H4 (cell line): ENCODE data around the gene ARID1B. TPM values are rescaled to one million over a fixed set of nuclear protein-coding genes. Genes with fewer than 3 reads are reported as not detected.

Source experiments
- DNase-seq: peaks from one replicate; pipeline ENCODE4 v3.0.0-alpha.2; 2015; ENCODE audit warnings: low spot score
- total RNA-seq: library from RNA; depleted of rRNA; stranded (reverse); fragments of >200 nt; shearing (Covaris generic); gene quantifications from 2 replicates; pipeline ENCODE4 v1.2.3, GENCODE V29; 2014

ARID1B gene
- total RNA-seq, 1 experiment from 2014 or later, result 5.6 TPM

DNA sequence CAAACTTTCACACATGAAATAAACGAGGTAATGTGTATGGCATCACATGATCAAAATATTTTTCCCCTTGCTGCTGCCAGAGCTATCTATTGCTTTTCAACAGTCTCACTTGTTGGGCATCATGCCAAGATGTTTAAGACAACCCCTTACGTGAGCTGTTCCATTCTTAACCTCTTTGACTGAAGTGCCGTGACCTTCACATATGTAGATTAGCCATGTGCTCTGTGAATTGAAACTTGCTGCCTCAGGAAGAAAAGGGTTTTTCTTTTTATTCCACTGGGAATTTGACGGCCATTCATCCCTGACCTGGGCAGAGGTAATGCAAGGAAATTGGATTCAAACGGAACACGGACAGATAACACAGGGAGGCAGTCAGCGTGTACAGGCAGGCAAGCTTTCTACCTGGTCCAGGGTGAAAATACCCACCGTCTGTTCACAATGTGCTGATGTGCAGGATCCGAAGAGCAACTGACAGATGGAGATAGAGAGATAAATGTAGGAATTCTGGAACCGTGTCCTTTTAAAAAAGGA lies 14.2 kb downstream of the ARID1B start:
- no peak for DNase-seq

DNA sequence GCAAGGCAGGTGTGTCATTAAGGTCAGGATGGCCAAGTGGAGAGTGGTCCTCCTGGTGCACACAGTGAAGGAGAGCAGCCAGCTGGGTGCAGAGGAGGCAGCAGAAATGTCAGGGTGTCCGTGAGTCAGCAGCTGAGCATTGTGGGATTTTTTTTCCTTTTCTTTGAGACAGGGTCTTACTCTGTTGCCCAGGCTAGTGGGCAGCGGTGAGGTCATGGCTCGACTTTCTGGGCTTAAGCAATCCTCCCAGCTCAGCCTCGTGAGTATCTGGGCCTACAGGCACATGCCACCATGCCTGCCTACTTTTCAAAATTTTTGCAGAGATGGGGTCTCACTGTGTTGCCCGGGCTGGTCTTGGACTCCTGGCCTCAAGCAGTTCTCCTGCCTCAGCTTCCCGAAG lies 16.0 kb downstream of the ARID1B start:
- DNase-seq, result no peak

DNA sequence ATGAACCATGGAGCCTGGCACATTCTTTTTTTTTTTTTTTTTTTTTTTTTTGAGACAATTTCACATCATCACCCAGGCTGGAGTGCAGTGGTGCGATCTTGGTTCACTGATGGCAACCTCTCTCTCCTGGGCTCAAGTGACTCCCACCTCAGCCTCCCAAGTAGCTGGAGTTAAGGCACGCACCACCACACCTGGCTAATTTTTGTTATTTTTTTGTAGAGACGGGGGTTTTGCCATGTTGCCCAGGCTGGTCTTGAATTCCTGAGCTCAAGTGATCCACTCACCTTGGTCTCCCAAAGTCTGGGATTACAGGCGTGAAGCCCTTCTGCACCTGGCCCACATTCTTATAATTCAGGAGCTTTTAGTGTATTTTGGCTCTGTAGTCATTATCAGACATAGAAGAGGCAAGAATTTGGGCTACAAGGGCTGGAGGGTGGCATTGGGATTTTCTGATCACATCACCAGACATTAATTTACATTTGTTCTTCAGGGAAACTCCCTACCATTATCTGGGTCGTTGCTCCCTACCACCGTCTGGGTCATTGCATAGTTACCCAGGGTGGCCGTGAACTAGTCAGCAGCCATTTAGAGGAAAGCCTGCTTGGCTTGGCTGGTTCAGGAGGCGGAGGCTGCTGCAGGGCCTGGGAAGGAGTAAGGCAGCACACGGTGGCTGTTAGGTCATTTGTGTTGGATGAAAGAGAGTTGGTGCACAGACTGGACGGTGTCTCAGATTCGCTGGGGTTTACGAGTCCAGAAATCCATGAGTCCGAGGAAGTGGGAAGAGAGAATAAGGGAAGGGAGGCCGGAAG lies 17.6 kb downstream of the ARID1B start:
- no peak for DNase-seq

DNA sequence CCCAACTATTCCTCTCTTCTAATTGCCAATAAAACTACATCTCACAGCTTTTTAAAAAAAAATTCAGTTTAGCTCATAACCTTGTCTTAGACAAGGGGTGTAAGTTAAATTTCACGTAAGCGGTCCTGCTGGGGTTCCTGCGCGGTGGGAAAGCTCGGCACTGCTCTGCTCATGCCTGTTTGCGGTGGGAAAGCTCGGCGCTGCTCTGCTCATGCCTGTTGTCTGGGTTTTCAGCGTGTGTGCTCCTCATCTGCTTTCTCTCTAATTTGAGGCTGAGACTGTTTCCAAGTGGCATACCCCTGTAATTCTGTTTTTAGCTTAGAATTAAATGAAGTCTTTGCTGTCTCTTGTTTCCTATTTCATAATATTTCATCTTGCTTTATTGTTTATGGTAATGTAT lies 18.6 kb downstream of the ARID1B start:
- no peak for DNase-seq

DNA sequence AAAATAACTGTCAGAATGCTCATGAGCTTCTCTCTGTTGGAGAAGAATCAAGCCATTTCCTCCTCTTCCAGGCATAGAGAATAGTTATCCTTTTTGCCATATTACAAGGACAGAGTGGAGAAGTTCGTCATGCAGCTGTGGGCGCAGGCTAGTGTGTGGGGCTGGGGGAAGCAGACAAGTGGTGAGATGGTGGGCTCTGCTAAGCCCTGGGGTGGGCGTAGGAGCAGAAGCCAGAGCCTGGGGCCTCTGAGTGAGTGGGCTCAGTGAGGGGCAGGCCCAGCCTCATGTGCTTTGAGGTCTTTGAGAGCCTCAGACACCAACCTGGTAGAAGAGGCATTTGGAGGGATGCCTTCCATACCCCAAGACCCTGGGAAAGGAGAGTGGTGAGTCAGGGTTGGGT lies 19.4 kb downstream of the ARID1B start:
- no peak for DNase-seq

DNA sequence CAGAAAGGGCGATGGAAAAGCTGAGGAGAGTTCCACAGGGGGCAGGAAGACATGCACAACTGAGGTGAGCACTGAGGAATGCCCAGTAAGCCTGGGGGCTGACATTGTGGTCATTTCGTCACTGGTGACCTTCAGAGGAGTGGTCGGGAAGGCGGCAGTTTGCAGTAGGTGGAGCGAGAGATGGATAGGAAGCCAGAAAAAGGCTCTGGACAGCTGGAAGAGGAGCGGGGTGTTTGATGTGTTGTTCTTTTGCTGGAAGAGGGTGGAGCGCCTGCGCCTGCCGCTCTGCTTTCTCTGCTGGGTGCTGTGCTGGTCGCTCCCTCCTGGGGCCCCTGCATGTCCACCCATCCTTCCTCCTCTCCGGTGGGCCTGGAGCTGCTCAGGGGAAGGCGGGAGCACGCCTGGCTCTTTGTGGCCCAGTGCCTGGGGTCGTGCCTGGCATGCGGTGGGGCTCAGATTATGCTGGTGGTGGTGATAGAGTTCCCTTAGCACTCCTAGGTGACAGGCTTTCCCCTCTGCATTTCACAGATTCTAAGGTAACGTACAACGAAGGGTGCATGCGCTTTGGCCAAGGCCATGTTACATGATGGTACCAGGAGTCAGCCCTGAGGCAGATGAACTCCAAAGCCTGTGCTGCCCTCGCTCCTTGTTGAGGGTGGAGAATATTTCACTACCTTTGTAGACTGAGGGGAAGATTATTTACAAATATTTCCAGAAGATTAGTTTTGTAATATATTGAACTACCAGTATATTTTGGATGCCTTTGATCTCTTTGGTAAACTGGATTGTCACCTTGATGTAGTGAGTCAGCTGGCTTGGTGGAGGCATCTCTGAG lies 20.9 kb downstream of the ARID1B start:
- no peak for DNase-seq

DNA sequence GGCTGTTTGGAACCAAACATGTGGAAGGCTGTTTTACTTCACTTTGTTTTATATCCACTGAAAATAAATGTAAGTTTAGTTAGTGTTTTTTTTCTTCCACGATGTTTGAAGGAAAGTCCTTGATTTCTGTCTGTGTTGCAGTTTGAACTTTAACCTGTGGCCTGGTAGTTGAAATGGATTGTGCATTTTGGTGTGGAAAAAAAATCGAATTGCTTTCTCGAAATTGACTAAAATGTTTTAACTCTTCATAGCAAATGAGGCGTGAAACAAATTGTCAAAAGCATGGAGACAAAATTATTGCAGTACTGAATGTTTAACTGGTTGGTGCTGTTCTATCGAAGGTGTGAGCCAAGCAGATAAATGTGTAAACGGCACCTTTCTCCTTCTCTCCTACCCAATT lies 24.5 kb downstream of the ARID1B start:
- no peak for DNase-seq

DNA sequence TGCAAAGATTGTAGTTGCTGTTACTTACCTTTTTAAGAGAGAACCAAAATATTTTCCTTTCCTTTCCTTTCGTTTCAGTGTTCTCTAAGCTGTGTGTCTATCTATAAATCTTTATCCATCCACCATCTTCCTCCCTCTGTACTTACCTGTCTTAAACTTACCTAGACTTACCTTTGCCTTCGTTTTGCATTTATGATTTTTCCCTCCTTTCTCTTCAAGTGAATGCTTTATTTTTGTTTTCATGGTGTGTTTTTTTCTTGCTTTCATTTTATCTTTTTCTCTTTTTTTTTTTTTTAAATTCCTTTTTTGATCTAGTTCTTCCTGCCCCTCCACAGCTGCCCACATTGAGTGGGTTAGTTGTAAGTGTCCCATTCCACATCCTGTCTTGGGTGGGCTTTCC lies 26.2 kb downstream of the ARID1B start:
- no peak for DNase-seq

DNA sequence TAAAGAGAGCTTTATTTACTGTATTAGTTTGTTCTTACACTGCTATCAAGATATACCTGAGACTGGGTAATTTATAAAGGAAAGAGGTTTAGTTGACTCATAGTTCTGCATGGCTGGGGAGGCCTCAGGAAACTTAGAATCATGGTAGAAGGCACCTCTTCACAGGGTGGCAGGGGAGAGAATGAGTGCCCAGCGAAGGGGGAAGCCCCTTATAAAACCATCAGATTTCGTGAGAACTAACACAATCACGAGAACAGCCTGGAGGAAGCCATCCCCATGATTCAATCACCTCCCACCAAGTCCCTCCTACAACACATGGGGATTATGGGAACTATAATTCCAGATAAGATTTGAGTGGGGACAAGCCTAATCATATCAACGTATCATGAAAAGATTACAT lies 27.2 kb downstream of the ARID1B start:
- no peak for DNase-seq

DNA sequence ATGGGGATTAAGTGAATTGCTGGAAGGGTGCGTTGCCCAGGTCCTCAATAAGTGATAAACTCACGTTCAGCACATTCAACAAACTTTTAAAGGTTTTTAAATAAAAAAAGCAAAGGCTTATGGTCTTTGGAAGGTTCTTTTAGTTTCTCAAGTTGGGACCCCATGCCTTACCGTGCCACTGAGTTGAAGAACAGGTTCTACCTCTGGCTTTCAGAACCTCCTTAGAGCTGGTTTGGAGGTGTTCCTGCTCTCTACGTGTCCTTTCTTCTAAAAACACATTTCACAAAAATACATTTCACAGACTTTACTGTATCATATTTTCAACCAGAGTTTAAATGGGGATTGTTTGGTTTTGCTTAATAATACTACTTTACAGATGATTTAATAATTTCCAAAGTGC lies 29.0 kb downstream of the ARID1B start:
- DNase-seq, result no peak

DNA sequence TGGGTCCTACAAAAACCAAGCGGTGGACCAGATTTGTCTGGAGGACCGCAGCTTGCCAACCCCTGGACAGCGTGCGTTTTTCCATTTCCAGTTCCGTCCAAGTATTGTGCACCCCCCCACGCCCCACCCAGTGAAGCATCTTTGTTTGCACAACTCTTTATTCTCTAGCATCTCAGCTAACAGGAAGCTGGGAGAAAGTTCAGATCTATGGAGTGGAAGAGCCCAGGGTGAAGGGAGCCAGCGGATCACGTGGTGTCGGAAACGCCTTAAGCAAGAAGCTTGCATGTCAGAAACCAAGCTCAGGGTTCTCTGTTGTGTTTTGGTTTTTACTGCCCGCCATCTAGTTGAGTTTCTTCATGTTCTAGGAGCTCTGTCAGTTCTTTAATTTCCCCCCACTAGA lies 29.9 kb downstream of the ARID1B start:
- DNase-seq, result no peak

DNA sequence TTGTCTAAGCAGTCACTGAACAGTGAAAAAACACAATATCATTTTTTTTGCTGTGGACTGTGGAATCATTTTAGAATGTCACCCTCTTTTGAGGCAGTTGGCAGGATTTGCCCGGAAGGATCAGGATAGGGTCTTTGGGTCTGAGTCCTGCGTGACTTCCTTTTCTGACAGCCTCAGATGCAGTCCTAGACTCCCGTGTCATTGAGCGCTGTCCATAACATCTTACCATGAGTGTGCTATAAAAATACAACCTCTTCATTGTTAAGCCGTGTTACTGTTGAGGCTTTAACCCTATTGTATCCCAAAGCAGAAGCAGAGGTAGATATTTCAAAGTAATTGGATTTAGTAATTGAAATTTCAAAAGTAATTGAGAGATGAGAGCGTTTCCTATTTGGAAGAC lies 30.6 kb downstream of the ARID1B start:
- no peak for DNase-seq

DNA sequence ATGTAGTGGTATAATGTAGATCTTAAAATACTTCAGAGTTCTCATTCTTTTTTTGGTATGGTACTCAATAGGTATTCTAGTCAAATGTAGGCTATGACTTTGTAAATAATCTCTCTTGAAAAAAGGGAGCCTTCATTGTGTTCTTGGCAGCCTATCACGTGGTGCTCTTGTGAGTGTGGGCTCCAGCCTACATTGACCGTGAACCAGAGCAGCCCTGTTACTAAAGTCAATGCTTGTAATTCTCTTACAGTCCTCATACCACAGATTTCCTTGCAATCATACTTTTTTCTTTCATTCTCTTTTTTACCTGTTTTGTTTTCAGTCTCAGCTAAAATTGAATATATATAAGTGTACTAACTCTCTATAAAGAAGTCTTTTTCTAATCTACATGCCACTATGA lies 31.1 kb downstream of the ARID1B start:
- no peak for DNase-seq

DNA sequence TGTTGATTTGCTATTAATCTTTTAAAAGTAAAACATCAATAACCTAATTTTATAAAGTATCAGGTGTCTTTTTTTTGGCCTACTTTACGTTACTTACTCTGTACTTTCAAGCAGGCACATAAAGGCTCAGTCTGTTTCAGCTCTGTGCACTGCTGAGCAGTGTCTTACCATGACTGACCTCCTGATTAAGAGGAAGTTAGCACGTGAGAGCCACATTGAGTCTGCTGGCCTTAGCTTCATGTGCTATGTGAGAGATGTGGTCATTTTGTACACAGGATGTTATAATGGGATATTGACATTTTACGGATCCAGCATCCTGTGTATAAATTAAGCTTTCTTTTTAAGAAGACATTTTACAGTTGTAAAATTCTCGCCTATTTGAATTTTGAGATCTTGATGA lies 31.9 kb downstream of the ARID1B start:
- no peak for DNase-seq

DNA sequence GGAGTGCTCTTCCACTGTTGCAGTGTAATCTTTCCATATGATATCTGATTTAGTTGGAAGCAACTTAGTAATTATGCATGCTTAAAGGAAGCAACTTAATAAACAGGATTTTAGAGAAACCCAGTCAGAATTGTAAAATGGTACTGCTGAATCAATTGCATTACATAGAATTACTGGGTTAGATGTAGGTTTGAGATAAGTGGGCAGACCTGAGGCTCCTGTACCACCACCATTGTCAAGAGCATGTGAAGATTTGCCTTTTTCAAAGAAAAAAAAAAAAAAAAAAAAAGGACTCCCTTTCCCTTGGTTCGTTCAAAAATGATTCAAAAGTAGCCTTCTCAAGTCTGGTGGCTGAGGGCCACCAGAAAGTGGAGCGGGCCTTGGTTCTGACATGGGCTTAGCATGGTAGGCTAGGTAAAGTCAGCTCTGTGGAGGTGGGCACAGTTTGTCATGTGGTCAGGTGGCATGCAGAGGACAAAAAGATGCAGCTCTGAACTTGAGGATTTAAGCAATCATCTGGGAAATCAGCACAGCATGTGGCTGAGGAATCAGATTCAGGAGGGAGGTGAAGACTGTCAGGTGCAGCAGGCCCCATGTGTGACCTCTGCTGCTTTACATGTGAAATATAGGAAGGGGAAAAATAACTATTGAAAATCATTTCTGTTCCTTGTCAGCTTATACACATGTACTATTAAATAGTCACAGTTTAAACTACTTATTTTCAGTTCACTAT lies 32.4 kb downstream of the ARID1B start:
- no peak for DNase-seq

DNA sequence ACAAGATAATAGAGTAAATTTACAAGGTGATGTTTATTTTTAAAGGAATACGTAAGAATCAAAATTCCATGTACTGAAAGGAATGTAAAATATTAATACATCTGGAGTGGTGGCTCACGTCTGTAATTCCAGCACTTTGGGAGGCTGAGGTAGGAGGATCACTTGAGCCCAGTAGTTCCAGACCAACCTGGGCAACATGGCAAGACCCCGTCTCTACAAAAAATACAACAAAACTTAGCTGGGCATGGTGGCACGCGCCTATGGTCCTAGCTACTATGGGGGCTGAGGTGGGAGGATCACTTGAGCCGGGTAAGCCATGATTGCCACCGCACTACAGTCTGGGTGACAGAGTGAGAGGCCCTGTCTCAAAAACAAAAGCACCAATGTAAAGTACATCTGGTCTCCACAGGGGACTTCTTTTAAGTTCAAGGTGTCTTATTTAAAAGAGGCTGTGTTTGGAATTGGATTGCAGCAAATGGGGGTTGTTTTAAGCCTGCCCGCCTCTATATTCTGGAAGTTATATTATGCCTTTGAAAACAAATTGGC lies 36.9 kb downstream of the ARID1B start:
- no peak for DNase-seq

DNA sequence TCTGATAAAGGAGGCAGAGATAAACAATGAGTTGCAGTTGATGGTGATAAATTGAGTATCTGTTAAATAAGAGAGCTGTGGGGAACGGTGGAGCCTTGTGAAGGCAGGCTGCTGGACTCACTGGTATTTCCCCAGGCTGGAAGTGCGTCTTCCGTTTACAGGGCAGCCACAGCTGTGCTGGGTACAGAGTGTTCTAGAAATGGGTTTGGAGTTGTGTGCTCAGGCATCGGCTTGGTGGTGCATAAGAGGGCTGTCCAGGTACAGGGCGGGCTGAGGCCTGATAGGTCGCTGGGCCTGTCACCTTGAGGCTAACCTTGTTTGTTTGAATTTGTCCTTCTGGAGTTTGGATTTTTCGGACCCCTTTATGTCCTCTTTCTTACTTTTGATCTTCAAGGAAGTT lies 39.3 kb downstream of the ARID1B start:
- DNase-seq, result no peak

DNA sequence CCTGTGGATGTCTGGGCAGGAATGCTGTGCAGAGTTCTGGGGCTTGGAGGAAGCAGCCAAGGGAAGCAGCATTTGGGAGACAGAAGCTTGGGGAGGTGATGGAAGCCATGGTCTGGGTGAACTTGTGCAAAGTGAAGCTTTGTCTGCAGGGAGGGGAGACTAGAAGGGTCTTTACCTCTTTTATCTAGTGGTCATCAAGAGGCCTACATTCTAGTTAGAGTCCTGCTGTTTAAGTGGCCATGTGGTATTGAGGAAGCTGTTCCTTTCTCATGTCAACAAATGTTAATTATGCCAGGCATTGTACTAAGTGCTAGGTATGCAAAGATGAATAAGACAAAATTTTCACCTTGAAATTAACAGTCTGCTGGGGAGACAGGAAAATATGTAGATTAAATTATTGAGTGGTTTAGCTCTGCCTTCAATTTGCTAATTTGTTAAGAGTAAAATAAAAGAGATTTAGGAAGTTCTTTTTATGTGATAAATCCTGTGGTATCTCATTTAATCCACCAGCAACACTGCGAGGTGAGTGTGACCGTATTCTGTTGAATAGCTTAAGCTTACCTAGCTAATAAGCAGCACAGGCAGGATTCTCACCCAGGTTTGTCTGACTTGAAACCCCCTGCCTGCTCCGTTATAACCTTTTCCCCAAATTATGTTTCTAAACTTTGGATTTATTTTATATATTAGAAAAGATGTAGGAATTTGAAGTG lies 43.1 kb downstream of the ARID1B start:
- no peak for DNase-seq

DNA sequence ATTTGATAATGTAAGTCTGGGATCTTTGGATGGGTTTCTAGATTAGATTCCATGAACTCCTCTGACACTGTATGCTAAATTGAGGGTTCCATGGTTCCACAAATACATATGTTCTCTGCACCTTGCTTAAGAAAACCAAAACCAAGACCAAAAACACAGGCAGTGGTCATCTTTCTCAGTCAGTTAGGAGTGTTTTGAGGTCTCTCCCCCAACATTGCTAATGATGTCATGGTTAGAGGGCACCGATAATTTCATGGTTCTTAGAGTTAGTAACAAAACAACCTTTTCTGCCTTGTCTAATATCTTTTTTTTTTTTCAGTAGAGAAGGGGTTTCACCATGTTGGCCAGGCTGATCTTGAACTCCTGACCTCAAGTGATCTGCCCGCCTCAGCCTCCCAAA lies 44.5 kb downstream of the ARID1B start:
- no peak for DNase-seq

DNA sequence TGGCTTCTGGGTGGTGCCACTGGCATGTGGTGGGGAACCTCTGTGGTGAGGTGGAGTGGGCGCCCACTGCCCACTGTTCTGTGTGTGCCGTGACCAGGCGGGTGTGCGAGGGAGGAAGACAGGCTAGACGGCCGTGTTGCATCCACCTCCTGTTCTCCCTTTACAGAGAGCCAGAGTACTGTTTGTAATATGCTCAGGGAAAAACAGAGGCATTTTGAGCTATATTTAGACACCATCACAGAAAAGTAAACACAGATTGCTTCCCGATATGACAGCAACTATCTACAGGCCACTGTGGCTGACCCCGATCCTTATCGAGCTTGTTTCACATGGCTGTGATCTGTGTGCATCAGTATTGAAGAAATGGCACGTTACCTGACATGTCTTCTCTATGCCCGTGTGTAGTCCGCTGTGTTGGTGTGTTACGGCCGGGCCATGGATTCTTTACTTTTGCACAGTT lies 45.6 kb downstream of the ARID1B start:
- no peak for DNase-seq

DNA sequence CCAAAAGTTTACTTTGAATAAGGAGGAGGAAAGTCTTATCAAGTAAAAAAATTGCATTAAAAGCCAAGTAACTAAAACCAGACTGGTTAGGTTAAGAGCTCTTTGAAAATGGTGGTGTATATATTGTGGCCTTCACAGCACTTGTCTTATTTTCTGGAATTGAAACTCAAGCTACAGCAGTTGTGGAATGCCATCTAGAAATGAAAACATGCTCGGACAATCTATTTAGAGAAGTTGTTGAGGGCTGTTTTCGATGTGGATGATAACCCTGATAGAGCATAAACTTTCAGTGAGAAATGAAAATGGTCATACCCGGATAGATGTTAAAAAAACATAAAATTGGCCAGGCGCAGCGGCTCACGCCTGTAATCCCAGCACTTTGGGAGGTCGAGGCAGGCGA lies 47.0 kb downstream of the ARID1B start:
- DNase-seq, result no peak
